GM12873 (cell line): ENCODE data around the gene SIL1.

ENCODE experiments used
- CTCF ChIP-seq: IDR thresholded peaks from 2 replicates; pipeline ENCODE4 v1.5.1; 2012; ENCODE audit warnings: low read depth, mild to moderate bottlenecking, moderate library complexity, low read length, control low read depth; ENCODE audit not compliant: insufficient read depth; ENCODE audit errors: missing control alignments

SIL1 gene

GRCh38 chr5:139079991-139080610, 118.1 kb downstream of the SIL1 start:
- TF ChIP-seq CTCF: no peak

GRCh38 chr5:139079225-139079990, 118.8 kb downstream of the SIL1 start:
- no peak for TF ChIP-seq CTCF

GRCh38 chr5:139078345-139078744, 119.8 kb downstream of the SIL1 start:
- no peak for TF ChIP-seq CTCF

GRCh38 chr5:139077899-139078298, 120.3 kb downstream of the SIL1 start:
- no peak for TF ChIP-seq CTCF

- TF ChIP-seq CTCF: no peak
Observed at GRCh38 chr5:139076111-139076510, 122.1 kb downstream of the SIL1 start.

- TF ChIP-seq CTCF: no peak
Observed at GRCh38 chr5:139075066-139076050, 122.8 kb downstream of the SIL1 start.
